OCI-LY7 (cell line): Measurements from ENCODE around the gene MOB3B. TPM values are rescaled to one million over a fixed set of nuclear protein-coding genes. Genes with fewer than 3 reads are reported as not detected.

ENCODE experiments used
- BruUV-seq: library from RNA; stranded (reverse); fragments of 400-500 nt; replicated peaks from 2 replicates; lab custom pipeline; 2021; lab: Mats Ljungman, UMichigan
- CTCF ChIA-PET: fragments of 300-600 bp; sonication (Branson Sonifier 250); formaldehyde crosslinking; loops from one replicate; lab custom pipeline; 2022; ENCODE audit warnings: antibody characterized with exemption; ENCODE audit not compliant: unreplicated experiment; lab: Charles Lee
- POLR2A ChIA-PET: fragments of 300-600 bp; sonication (Branson Sonifier 250); formaldehyde crosslinking; loops from one replicate; lab custom pipeline; 2022; ENCODE audit warnings: antibody characterized with exemption; lab: Charles Lee
- DNase-seq: peaks from one replicate; pipeline ENCODE4 v3.0.0-alpha.2; 2015; ENCODE audit warnings: low spot score
- H2AFZ ChIP-seq: fragments of 200-600 bp; sonication (generic), shearing (Covaris generic); 2 replicates; pipeline ENCODE4 v1.6.1; 2014; ENCODE audit warnings: mild to moderate bottlenecking, antibody characterized with exemption, low read length, moderate library complexity
- H3K27ac ChIP-seq: fragments of 200-600 bp; sonication (generic); 2 replicates; pipeline ENCODE4 v1.5.1; 2014; ENCODE audit warnings: mixed run types, low read depth, mild to moderate bottlenecking, moderate library complexity, low read length, inconsistent platforms; ENCODE audit not compliant: poor library complexity, severe bottlenecking
- H3K36me3 ChIP-seq: fragments of 200-600 bp; sonication (generic); 2 replicates; pipeline ENCODE4 v1.6.1; 2014; ENCODE audit warnings: mild to moderate bottlenecking, antibody characterized with exemption, low read length, moderate library complexity, mixed read lengths; ENCODE audit not compliant: insufficient read depth
- H3K4me1 ChIP-seq: fragments of 200-600 bp; sonication (generic); 2 replicates; pipeline ENCODE4 v1.5.1; 2014; ENCODE audit warnings: mild to moderate bottlenecking, low read length; ENCODE audit not compliant: insufficient read depth, poor library complexity, severe bottlenecking
- H3K4me2 ChIP-seq: fragments of 200-600 bp; sonication (generic); 2 replicates; pipeline ENCODE4 v1.6.1; 2014; ENCODE audit warnings: mild to moderate bottlenecking, low read length
- H3K4me3 ChIP-seq: fragments of 200-600 bp; sonication (generic); 2 replicates; pipeline ENCODE4 v1.5.1; 2014; ENCODE audit warnings: mild to moderate bottlenecking, low read depth, low read length; ENCODE audit not compliant: poor library complexity, severe bottlenecking
- H3K79me2 ChIP-seq: fragments of 200-600 bp; sonication (generic); 2 replicates; pipeline ENCODE4 v1.6.1; 2016; ENCODE audit warnings: low read depth, mild to moderate bottlenecking, low read length, moderate library complexity, mixed read lengths; ENCODE audit not compliant: insufficient read depth
- H3K9me2 ChIP-seq: fragments of 200-600 bp; sonication (generic); 2 replicates; pipeline ENCODE4 v1.6.1; 2016; ENCODE audit warnings: mild to moderate bottlenecking, low read length, mixed read lengths; ENCODE audit not compliant: insufficient read depth
- H3K9me3 ChIP-seq: fragments of 200-600 bp; sonication (generic); 2 replicates; pipeline ENCODE4 v1.6.1; 2014; ENCODE audit warnings: mild to moderate bottlenecking, mixed run types, low read length, mixed read lengths
- H4K20me1 ChIP-seq: fragments of 200-600 bp; sonication (generic); 2 replicates; pipeline ENCODE4 v1.6.1; 2014; ENCODE audit warnings: mild to moderate bottlenecking, antibody characterized with exemption, low read length, moderate library complexity, mixed read lengths; ENCODE audit not compliant: insufficient read depth
- CTCF ChIP-seq: fragments of 200-600 bp; sonication (generic); conservative IDR thresholded peaks from 2 replicates; pipeline ENCODE4 v1.5.1; 2014; ENCODE audit warnings: mild to moderate bottlenecking, antibody characterized with exemption, low read length, moderate library complexity, mixed read lengths
- EZH2phosphoT487 ChIP-seq: fragments of 200-600 bp; sonication (generic); IDR thresholded peaks from 2 replicates; pipeline ENCODE4 v1.6.1; 2018; ENCODE audit warnings: low read depth, borderline replicate concordance, mild to moderate bottlenecking, mixed run types, antibody characterized with exemption, low read length, moderate library complexity, mixed read lengths
- intact Hi-C: fragments of 100-400 bp; cut with micrococcal nuclease; formaldehyde crosslinking; loops from one replicate; pipeline ENCODE4 v1.10.0; 2022; ENCODE audit not compliant: unreplicated experiment
- total RNA-seq, 2 experiments: library from RNA; depleted of rRNA in 1 of 2; stranded (reverse); fragments of >200 nt in 1 of 2; shearing (Covaris generic) in 1 of 2; gene quantifications; 2 replicates each; pipeline ENCODE4 v1.2.3, GENCODE V29; 2014 to 2022

Gene MOB3B
- total RNA-seq, 2 experiments from 2014 or later = 0.04 TPM; not detected in 1

GRCh38 chr9:27572918-27573633 lies 43.5 kb upstream of the MOB3B start, which contains the start of gene C9orf72:
Gene C9orf72, minus strand, starts transcription at chr9:27573481. Its CDS starts 6,361 bp downstream, at chr9:27567120.
- CTCF ChIA-PET = no interaction called here
- Histone ChIP-seq H3K4me2 (peak within 1 kb of the TSS; percentile 85), H2AFZ (peak within 1 kb of the TSS; percentile 90), H3K9me3 (peaks cover 13% of the 10 kb centered on the region), H3K9me2 (no peaks in the 10 kb centered on the region), H3K4me1 (peaks cover 13% of the 10 kb centered on the region), H3K79me2 (no peaks in the 10 kb centered on the region), H4K20me1 (no peaks in the 10 kb centered on the region), H3K4me3 (peak within 1 kb of the TSS; percentile 72), H3K36me3 (no peaks in the 10 kb centered on the region), H3K27ac (peak within 1 kb of the TSS; percentile 79)
- no peak for TF ChIP-seq CTCF
- no peak for TF ChIP-seq EZH2phosphoT487
- intact Hi-C loops = loop anchor here (1.0 to 2.0 kb wide), 2 partner anchors 14 to 626 kb away; partner anchors contain the start of gene PLAA
- DNase-seq = peak; percentile 80
- BruUV-seq = no TSS peak
- POLR2A ChIA-PET = interaction anchor here (0.9 to 1.6 kb wide), 3 partner anchors 10 to 14 kb away, joined by 3 to 4 read pairs (median 3); no protein-coding TSS in a partner anchor

DNA sequence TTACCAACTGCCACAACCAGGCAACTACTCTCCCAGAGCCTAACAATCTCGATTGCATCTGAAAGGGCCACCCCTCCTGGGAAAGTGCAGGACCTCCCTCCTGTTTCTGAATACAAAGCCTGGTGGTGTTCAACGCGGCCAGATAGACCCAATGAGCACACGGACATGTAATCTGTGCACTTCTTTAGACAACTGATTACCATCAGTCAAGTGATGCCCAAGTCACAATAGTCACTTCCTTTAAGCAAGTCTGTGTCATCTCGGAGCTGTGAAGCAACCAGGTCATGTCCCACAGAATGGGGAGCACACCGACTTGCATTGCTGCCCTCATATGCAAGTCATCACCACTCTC lies 42.9 kb upstream of the MOB3B start:
- H2AFZ ChIP-seq = peak overlapping the region; percentile 70
- H3K9me2 ChIP-seq = no peaks in the 10 kb centered on the region
- peaks cover 13% of the 10 kb centered on the region for H3K4me1 ChIP-seq
- DNase-seq = peak; percentile 61
- peak overlapping the region; percentile 72 for H3K4me3 ChIP-seq
- no peaks in the 10 kb centered on the region for H3K79me2 ChIP-seq
- ChIA-PET CTCF (no interaction called here), POLR2A (interaction anchor here (0.9 to 1.6 kb wide), 2 partner anchors 10 to 13 kb away, joined by 3 to 4 read pairs; no protein-coding TSS in a partner anchor)
- intact Hi-C loops = loop anchor here (2.0 kb wide), 1 partner anchor 626 kb away; the partner anchor contains the start of gene PLAA
- BruUV-seq = no TSS peak
- H3K9me3 ChIP-seq = peaks cover 12% of the 10 kb centered on the region
- H3K4me2 ChIP-seq = peak overlapping the region; percentile 82
- 0 out of 2 replicates have a peak, but pooled peaks cover 2% of the 10 kb centered on the region for H4K20me1 ChIP-seq
- TF ChIP-seq CTCF (no peak), EZH2phosphoT487 (no peak)
- peak overlapping the region; percentile 79 for H3K27ac ChIP-seq
- H3K36me3 ChIP-seq = no peaks in the 10 kb centered on the region

- ChIA-PET POLR2A (no interaction called here), CTCF (no interaction called here)
- intact Hi-C loops = loop anchor here (2.0 kb wide), 1 partner anchor 625 kb away; the partner anchor contains the start of gene PLAA
- peaks cover 13% of the 10 kb centered on the region for H3K4me1 ChIP-seq
- DNase-seq = no peak
- peaks cover 2% of the 10 kb centered on the region for H3K36me3 ChIP-seq
- peaks cover 12% of the 10 kb centered on the region for H3K9me3 ChIP-seq
- H3K9me2 ChIP-seq = no peaks in the 10 kb centered on the region
- peak overlapping the region; percentile 82 for H3K4me2 ChIP-seq
- TSS peak; percentile 58 for BruUV-seq
- TF ChIP-seq CTCF (no peak), EZH2phosphoT487 (no peak)
- H2AFZ ChIP-seq = no peak overlapping the region; the same call in 1 of the 2 replicates
- H4K20me1 ChIP-seq = 0 out of 2 replicates have a peak, but pooled peaks cover 4% of the 10 kb centered on the region
- peak overlapping the region; percentile 72 for H3K4me3 ChIP-seq
- H3K27ac ChIP-seq = no peak overlapping the region
- H3K79me2 ChIP-seq = no peaks in the 10 kb centered on the region
Measured at GRCh38 chr9:27572061-27572460, 42.4 kb upstream of the MOB3B start.
